ENCODE measurements around the gene SCN3B. TPM values are rescaled to one million over a fixed set of nuclear protein-coding genes. Genes with fewer than 3 reads are reported as not detected.
"Not testable (repeated sequence)": the region's sequence is repeated elsewhere in the genome, so short reads cannot be mapped to it uniquely, and the experiment has no call there.

SCN3B gene
- total and polyA plus RNA-seq, 2 donors from 2014 or later = 0.43 to 2.8 TPM

GRCh38 chr11:123671534-123671933 lies 17.1 kb upstream of the SCN3B start:
- Histone ChIP-seq H3K36me3 (ENCODE audit: control insufficient read depth in 2 of 3, insufficient read depth in 3 of 3, low read length in 3 of 3) (no peaks in the 10 kb centered on the region), H3K4me3 (ENCODE audit: low read length in 3 of 3) (no peak overlapping the region), H3K9me3 (ENCODE audit: control insufficient read depth in 2 of 3, insufficient read depth in 1 of 3, low read length in 3 of 3) (no peaks in the 10 kb centered on the region), H3K27me3 (ENCODE audit: control insufficient read depth, insufficient read depth, low read length) (no peaks in the 10 kb centered on the region), H3K4me1 (ENCODE audit: control insufficient read depth in 2 of 3, insufficient read depth in 2 of 3, low read depth in 1 of 3, low read length in 3 of 3) (no peaks in the 10 kb centered on the region), H3K27ac (ENCODE audit: low read depth in 2 of 2, low read length in 2 of 2) (no peak overlapping the region), H3K9ac (ENCODE audit: low read length in 3 of 3) (no peak overlapping the region)
- FAIRE-seq (no peak), DNase-seq (no peak)
- intact Hi-C loops (cut with DNase I) = no loop called here
- TF ChIP-seq CTCF (IDR thresholded peaks at IDR 0.05; ENCODE audit: borderline replicate concordance, extremely low read depth, insufficient read depth) = no peak

DNA sequence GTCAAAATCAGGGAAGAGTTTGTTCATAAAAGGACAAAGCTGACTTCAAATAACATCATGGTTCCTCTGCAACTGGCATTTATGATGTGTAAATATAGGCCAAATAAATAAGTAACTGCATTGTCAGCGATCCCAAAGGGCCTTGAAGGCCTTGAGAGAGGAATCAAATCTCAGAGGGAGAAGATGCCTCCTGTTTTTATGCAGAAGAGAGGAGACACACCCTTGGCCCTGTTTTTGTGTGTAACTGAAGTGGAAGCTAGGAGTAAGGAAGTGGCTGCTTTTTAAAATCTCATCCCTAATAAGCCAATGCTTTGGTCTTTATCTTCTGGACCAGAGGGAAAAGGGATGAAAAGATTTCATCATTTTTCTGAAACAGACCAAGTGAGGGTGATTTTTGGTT lies 15.7 kb upstream of the SCN3B start:
- Histone ChIP-seq H3K9me3 (ENCODE audit: control insufficient read depth in 2 of 3, insufficient read depth in 1 of 3, low read length in 3 of 3) (no peaks in the 10 kb centered on the region), H3K9ac (ENCODE audit: low read length in 3 of 3) (no peak overlapping the region), H3K36me3 (ENCODE audit: control insufficient read depth in 2 of 3, insufficient read depth in 3 of 3, low read length in 3 of 3) (no peaks in the 10 kb centered on the region), H3K4me3 (ENCODE audit: low read length in 3 of 3) (no peak overlapping the region), H3K4me1 (ENCODE audit: control insufficient read depth in 2 of 3, insufficient read depth in 2 of 3, low read depth in 1 of 3, low read length in 3 of 3) (no peaks in the 10 kb centered on the region), H3K27me3 (ENCODE audit: control insufficient read depth, insufficient read depth, low read length) (no peaks in the 10 kb centered on the region), H3K27ac (ENCODE audit: low read depth in 2 of 2, low read length in 2 of 2) (no peak overlapping the region)
- DNase-seq (no peak), FAIRE-seq (no peak)
- no peak for TF ChIP-seq CTCF (IDR thresholded peaks at IDR 0.05; ENCODE audit: borderline replicate concordance, extremely low read depth, insufficient read depth)
- intact Hi-C loops (cut with DNase I) = no loop called here

DNA sequence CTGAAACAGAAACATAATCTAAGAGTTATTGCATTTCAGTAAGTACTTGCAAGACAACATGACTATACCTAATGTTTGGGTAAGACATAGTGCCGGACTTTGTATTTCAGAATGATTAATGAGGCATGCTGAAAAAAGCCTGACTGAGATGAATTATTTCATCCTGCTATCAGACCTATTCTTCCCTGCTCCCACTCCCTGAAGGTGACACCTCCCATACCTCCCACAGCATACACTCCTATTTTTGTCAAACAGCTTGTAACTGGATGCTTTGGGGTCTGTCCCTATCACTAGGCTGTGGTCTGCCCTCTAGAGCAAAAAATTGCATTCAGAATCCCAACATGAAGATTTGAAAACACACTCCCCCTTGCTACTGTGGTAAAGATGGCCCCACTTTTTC lies 10.9 kb upstream of the SCN3B start:
- FAIRE-seq = no peak
- Histone ChIP-seq H3K27ac (ENCODE audit: low read depth in 2 of 2, low read length in 2 of 2) (no peak overlapping the region), H3K9me3 (ENCODE audit: control insufficient read depth in 2 of 3, insufficient read depth in 1 of 3, low read length in 3 of 3) (no peaks in the 10 kb centered on the region), H3K27me3 (ENCODE audit: control insufficient read depth, insufficient read depth, low read length) (no peaks in the 10 kb centered on the region), H3K9ac (ENCODE audit: low read length in 3 of 3) (no peak overlapping the region), H3K4me3 (ENCODE audit: low read length in 3 of 3) (no peak overlapping the region), H3K36me3 (ENCODE audit: control insufficient read depth in 2 of 3, insufficient read depth in 3 of 3, low read length in 3 of 3) (no peaks in the 10 kb centered on the region), H3K4me1 (ENCODE audit: control insufficient read depth in 2 of 3, insufficient read depth in 2 of 3, low read depth in 1 of 3, low read length in 3 of 3) (no peaks in the 10 kb centered on the region)
- no peak for TF ChIP-seq CTCF (IDR thresholded peaks at IDR 0.05; ENCODE audit: borderline replicate concordance, extremely low read depth, insufficient read depth)
- intact Hi-C loops (cut with DNase I) = no loop called here
- DNase-seq = peak in 3 of 5 donors; percentile 60 to 84 (median 67)

DNA sequence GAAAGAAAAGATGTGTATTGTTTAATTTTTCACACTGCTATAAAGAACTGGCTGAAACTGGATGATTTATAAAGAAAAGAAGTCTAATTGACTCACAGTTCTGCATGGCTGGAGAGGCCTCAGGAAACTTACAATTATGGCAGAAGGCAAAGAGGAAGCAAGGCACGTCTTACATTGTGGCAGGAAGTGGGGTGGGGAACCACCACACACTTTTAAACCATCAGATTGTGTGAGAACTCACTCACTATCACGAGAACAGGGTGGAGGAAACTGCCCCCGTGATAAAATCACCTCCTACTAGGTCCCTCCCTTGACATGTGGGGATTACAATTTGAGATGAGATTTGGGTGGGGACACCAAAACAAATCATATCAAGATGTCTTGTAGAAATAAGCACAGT lies 5.5 kb upstream of the SCN3B start:
- H3K9ac ChIP-seq (ENCODE audit: low read length in 3 of 3); H3K9me3 ChIP-seq (ENCODE audit: control insufficient read depth in 2 of 3, insufficient read depth in 1 of 3, low read length in 3 of 3); intact Hi-C loops (cut with DNase I); H3K4me3 ChIP-seq (ENCODE audit: low read length in 3 of 3); DNase-seq; H3K36me3 ChIP-seq (ENCODE audit: control insufficient read depth in 2 of 3, insufficient read depth in 3 of 3, low read length in 3 of 3); H3K27me3 ChIP-seq (ENCODE audit: control insufficient read depth, insufficient read depth, low read length); H3K27ac ChIP-seq (ENCODE audit: low read depth in 2 of 2, low read length in 2 of 2); H3K4me1 ChIP-seq (ENCODE audit: control insufficient read depth in 2 of 3, insufficient read depth in 2 of 3, low read depth in 1 of 3, low read length in 3 of 3); FAIRE-seq: not testable (repeated sequence)
